ENCODE data around the gene USP17L25. TPM values are rescaled to one million over a fixed set of nuclear protein-coding genes. Genes with fewer than 3 reads are reported as not detected.
"Not testable (repeated sequence)": the region's sequence is repeated elsewhere in the genome, so short reads cannot be mapped to it uniquely, and the experiment has no call there.

Gene USP17L25
- polyA plus RNA-seq, 2 donors: not detected

DNA sequence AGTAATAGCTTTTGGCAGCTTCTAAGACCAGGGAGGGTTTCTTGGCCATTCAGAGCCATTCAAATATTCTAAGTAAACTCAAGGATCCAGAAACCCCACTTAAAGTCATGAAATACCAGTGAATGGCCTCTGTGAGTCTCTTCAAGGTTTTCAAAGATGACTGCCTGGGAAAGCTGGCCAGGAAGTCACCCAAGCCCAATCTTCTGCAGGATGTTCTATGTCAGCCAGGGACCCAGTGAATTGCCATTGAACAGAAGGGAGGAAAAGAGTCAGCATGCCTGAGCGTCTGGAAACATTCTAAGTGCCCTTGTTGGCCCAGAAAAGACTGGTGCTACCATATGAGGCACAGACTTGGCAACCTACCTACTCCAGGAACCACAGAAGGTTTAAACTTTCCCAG is 50.2 kb downstream of the USP17L25 start:
- not testable (repeated sequence) for H3K36me3 ChIP-seq (ENCODE audit: control insufficient read depth in 2 of 2, insufficient read depth in 2 of 2, low read length in 1 of 2); H3K27ac ChIP-seq (ENCODE audit: low read depth in 2 of 2, low read length in 1 of 2); H3K4me1 ChIP-seq (ENCODE audit: control insufficient read depth in 2 of 2, insufficient read depth in 2 of 2, low read length in 1 of 2); H3K9me3 ChIP-seq (ENCODE audit: control insufficient read depth in 2 of 2, insufficient read depth in 1 of 2, low read depth in 1 of 2, low read length in 1 of 2); H3K27me3 ChIP-seq (ENCODE audit: control insufficient read depth in 1 of 2, insufficient read depth in 2 of 2, low read length in 2 of 2); H3K4me3 ChIP-seq (ENCODE audit: low read depth in 1 of 2, low read length in 2 of 2)
- 44 to 52% methylated on average over 1 of the region's 1 CpG for WGBS, 2 donors

Other genes with a start within 250 kb of the USP17L25 start
- gene FAM90A26, start 159.5 kb upstream of the USP17L25 start, polyA plus RNA-seq: not detected
- gene USP17L10, start 119.3 kb upstream of the USP17L25 start, polyA plus RNA-seq: not detected
- gene USP17L11, start 114.5 kb upstream of the USP17L25 start, polyA plus RNA-seq: not detected
- not detected for gene USP17L12, start 109.8 kb upstream of the USP17L25 start, polyA plus RNA-seq
- gene USP17L13, start 105.0 kb upstream of the USP17L25 start, polyA plus RNA-seq: not detected
- not detected for gene USP17L15, start 95.5 kb upstream of the USP17L25 start, polyA plus RNA-seq
- gene USP17L17, start 86.0 kb upstream of the USP17L25 start, polyA plus RNA-seq: not detected
- not detected for gene USP17L18, start 81.3 kb upstream of the USP17L25 start, polyA plus RNA-seq
- not detected for gene USP17L19, start 76.5 kb upstream of the USP17L25 start, polyA plus RNA-seq
- not detected for gene USP17L20, start 71.8 kb upstream of the USP17L25 start, polyA plus RNA-seq
- gene USP17L21, start 67.0 kb upstream of the USP17L25 start, polyA plus RNA-seq: not detected
- not detected for gene USP17L22, start 62.3 kb upstream of the USP17L25 start, polyA plus RNA-seq
- not detected for gene USP17L24, start 4.7 kb upstream of the USP17L25 start, polyA plus RNA-seq
- not detected for gene USP17L26, start 4.7 kb downstream of the USP17L25 start, polyA plus RNA-seq
- not detected for gene USP17L5, start 9.5 kb downstream of the USP17L25 start, polyA plus RNA-seq
- gene USP17L27, start 14.2 kb downstream of the USP17L25 start, polyA plus RNA-seq: not detected
- gene USP17L28, start 19.0 kb downstream of the USP17L25 start, polyA plus RNA-seq: not detected
- not detected for gene USP17L29, start 23.7 kb downstream of the USP17L25 start, polyA plus RNA-seq
- not detected for gene USP17L30, start 33.2 kb downstream of the USP17L25 start, polyA plus RNA-seq
- not detected for gene DEFB131A, start 114.5 kb downstream of the USP17L25 start, polyA plus RNA-seq

Measured in esophagus (tissue), 2 donors.